ENCODE measurements around the gene NFKB1.
"Not testable (repeated sequence)": the region's sequence is repeated elsewhere in the genome, so short reads cannot be mapped to it uniquely, and the experiment has no call there.

Gene NFKB1

GRCh38 chr4:102569200-102569599, 68.0 kb downstream of the NFKB1 start:
- no peak for DNase-seq

GRCh38 chr4:102570211-102570610, 69.1 kb downstream of the NFKB1 start:
- DNase-seq = not testable (repeated sequence)

DNA sequence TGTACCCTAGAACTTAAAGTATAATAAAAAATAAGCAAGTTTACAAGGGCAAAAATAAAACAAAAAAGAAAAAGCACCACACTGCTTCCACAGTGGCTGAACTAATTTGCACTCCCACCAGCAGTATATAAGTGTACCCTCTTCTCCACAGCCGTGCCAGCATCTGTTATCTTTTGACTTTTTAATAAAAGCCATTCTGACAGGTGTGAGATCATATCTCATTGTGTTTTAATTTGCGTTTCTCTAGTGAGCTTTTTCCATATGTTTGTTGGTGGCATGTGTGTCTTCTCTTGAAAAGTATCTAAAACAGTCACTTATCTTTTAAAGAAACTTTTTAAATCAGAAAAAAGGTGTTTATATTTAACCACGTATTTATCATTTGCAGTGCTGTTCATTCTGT, 71.3 kb downstream of the NFKB1 start:
- no peak for DNase-seq

DNA sequence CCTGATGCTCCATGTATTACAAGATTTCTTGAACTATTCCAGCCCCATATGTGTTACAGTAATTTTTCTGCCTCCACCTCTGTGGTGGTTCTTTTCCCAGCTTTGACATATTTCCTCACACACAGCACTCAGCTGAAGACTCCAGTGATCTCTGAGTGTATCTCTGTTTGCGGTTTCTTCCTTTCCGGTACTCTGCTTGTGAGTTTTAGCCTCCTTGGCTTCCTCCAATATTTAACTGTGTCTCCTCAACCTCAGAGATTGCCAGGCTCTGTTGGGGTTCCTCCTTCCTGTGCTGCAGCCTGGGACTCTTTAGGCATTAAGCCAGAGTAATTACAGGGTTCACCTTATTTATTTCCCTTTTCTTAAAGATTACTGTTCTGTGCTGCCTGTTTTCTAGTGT, 73.2 kb downstream of the NFKB1 start:
- no peak for DNase-seq

DNA sequence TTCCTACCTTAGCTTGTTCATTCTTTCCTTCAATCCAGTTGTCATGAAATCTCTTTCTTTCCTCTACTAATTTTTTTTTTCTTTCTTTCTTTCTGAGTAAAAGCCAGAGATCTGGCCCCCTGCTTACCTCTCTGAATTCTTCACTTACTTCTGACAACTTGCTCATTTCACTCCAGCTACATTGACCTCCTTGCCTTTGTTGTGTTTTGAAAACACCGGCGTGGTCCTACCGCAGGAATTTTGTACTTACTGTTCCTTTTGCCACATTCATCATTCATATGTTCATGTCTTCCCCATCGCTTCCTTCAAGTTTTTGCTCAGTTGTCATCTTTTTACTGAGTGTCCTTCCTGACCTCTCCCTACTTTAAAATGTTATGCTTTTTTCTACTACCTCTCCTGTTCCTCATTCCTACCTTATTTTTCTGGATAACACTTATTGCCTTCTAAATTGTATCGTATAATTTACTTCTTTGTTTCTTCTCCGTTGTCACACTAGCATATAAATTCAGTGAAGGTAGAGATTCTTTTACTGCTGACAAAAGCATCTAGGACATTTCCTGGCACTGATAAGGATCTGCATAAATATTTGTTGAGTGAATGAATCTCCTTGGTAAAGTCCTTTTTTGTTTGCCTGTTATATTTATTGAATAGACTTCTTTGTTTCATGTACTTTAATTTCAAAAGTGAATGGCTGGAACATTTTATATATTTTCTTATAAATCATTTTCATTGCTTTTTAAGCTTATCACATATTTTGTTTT, 74.4 kb downstream of the NFKB1 start:
- no peak for DNase-seq

DNA sequence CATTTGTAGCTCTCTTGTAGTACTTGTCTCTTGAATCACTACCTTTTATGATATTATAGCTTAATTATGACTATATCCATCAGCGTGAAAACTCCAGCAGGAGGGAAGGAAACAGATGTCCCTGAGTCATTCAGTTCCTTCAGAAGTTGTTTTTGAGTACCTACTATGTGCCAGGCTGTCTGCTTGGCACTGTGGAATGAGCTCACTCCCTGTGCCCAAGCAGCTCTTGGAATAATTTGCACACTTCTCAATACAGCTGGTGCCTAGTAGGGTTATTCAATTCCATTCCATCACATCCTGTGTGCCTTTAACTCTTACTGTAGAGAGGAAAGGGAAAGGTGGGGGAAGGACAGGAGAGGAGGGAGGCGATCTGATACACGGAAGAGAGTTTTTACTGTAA, 77.1 kb downstream of the NFKB1 start:
- DNase-seq = no peak

DNA sequence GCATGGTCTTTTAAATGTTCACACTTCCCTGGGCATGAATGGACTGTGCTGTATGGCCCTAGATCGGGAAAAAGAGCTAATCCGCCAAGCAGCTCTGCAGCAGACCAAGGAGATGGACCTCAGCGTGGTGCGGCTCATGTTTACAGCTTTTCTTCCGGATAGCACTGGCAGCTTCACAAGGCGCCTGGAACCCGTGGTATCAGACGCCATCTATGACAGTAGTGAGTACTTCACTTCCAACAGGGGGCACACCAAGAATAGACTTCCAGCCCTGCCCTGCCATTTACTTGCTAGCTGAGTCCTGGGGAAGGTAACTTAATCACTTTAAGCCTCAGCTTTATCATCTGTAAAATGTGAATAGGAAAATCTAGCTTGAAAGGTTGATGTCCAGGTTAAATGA, 77.7 kb downstream of the NFKB1 start:
- DNase-seq = no peak

DNA sequence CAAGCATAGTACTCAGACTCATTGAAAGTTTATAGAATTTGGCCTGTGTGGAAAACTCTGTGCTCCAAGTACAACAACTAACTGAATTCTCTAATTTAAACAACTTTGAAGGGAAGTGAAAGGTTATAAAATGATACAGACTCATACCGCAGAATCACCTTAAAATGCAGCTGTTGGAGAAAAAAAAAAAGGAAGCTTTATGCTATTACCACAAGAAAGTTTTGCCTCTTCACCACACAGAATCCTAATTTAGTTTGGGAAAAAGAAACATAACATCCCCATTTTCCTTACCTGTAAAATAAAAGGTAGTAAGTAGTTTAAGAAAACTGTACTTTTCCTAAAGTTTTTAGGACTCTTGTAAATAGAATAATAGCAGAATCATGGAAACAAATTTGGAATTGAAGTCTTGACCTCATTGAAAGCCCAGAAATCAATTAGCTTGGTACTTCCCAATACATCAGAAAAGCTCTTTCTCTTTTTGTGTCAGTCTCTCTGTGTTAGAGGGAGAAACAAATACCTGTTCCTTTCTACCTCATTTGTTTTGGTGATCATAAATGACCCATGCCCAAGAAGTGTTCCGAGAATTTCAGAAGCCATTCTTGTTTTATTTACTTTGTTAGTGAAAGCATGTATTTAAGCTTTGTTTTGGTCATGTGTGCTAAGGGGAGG, 78.8 kb downstream of the NFKB1 start:
- no peak for DNase-seq

DNA sequence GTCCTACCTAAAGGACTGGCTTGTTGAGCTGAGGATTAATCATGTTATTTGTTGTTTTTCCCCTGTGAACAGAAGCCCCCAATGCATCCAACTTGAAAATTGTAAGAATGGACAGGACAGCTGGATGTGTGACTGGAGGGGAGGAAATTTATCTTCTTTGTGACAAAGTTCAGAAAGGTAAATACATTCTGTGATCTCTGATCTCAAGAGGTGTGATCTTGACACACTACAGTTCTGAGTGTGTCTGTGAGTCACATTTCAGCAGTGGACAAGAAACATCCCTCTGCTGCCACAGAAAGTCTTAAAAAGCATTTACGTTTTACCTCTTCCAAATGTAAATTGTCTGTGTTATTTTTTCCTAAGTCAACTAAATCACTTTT, 79.3 kb downstream of the NFKB1 start:
- DNase-seq = no peak

DNA sequence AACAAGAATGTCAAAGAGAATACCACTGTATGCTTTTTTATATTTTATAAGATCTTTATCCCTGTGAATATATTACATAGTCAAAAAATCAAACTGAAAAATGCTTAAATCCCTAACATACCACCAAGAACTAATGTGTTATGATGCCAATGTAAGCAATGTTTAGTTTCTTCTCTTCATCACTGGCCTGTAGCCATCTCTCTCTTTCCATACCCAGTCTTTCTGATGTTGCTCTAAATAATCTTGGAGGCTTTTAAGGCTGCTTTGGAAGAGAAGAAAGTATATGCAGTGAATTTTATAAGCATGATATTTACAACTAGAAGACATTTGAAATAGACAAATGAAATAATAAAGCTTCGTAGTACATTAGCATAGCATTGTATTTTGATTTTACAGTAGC, 82.9 kb downstream of the NFKB1 start:
- DNase-seq = no peak

GRCh38 chr4:102585329-102585728, 84.2 kb downstream of the NFKB1 start:
- DNase-seq = no peak

DNA sequence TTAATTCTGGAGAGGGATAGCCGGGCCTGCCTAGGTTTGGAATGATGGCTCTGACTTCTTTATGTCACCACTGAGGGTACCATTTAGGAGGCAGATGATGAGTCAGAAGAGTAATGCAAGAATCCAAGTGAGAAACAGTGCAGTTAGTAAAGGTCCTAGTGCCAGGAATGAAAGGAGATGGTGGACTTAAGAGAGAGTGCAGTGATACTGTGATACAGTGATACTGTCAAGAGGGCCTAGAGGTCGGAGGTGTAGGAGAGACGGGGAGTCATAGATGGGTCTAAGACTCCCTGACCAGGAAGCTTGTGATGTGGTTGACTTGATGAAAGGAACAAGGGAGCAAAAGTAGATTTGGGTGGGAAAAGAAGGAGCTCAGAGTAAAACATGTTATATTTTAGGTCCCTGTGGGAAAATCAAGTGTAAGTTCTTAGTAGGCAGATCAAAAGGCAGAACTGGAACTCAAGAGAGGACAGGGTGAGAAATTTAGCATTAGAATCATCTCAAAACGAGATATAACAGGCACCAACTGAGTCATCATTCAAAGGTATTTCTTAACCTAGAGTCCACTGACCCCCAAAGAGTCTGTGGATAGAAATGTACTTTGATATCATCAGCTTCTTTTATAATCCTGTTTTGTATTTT, 85.0 kb downstream of the NFKB1 start:
- no peak for DNase-seq

- no peak for DNase-seq
Observed at GRCh38 chr4:102586644-102587021, 85.5 kb downstream of the NFKB1 start.

DNA sequence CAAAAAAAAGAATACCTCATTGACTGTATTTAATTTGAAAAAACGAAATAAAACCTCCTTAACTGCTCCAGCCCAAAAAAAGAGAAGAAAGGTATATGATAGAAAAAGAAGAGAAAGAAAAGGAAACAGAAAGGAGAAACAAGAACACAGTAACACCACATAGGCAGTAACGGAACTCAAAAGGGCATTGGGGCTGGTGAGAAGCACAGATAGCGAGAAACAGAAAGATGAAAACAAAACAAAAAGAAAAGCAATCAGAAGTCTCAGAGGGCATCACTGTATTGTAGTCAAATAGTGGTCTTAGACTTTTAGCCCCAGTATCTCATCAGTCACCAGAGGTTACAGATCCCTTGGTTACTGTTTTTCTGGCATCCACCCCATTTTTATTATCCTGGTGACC, 88.6 kb downstream of the NFKB1 start:
- DNase-seq = no peak

DNA sequence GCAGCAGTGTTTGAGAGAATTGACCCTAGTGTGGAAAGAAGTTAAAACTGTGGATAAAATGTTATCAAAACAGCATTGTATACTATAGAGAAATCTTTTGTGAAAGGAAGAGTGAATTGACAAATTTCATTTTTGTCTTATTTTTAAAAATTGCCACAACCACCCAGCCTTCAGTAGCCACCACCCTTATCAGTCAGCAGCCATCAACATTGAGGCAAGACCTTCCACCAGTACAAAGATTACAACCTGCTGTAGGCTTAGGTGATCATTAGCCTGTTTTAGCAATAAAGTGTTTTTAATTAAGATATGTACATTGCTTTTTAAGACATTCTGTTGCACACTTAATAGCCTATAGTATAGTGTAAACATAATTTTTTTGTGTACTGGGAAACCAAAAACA, 91.1 kb downstream of the NFKB1 start:
- DNase-seq = no peak

GRCh38 chr4:102593147-102593546, 92.0 kb downstream of the NFKB1 start:
- no peak for DNase-seq

DNA sequence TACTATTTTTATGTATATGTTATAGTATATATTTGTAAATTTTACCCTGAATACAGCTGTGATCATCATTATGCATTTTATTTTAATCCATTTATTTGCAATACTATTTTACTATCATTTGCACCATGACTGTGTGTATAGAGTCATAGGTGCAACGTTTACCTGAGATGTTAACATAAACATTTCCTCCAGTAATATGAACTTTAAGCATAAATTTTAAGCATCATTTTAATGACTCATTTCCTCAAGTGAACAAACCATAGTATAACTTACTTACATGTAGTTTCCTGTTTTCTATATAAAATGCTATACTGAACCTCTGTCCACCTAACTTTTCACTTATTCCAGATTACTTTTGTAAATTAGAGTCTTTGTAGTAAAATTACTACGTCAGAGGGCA, 92.8 kb downstream of the NFKB1 start:
- DNase-seq = no peak

- no peak for DNase-seq
Observed at GRCh38 chr4:102596532-102596931, 95.4 kb downstream of the NFKB1 start.

DNA sequence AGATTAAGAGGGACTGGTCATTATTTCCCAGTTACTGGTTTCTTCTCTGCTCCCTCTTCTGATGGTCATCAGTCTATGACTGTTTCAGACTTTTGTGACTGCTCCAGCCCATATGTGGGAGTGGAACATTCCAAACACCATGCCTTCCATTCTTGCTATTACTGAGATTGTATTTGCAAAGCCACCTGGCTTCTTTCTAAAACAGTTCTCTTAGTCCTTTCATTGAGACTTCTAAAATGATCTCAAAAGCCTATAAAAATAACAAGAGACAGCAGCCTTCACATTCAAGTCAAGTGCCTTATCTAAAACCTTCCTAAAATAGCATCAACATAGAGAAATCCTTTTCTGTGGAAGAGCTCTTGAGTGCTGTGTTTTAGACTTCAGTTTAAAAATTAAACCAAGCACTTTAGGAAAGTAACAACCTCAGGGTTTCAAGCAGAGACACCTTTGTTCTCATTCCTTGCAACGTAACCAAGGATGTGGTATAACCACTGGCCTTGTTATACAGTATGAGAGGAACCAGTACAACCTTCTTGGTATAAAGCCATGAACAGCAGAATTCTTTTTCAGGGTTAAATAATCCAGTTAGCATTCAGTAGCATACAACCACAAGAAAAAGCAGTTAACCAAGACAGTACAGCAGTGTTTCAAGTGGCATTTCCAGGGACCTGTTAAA, 97.1 kb downstream of the NFKB1 start:
- no peak for DNase-seq

- no peak for DNase-seq
Observed at GRCh38 chr4:102598762-102599374, 97.7 kb downstream of the NFKB1 start.

DNA sequence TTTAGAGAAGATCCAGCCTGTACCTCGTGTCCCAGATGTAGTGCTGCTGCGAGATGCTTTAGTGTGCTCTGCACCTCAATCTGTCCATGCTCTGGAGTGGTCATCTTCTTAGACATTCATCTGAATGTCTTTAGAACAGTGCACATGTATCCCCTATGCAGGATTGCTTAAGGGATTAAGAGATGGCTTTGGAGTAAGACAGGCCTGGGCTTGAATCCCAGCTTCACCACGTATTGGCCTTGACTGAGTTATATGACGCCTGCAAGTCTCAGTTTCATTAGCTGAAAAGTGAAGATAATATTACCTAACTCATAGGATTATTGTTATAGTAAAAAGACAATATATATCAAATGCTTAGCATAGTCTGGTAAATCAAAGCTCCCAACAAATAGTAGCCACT, 98.3 kb downstream of the NFKB1 start:
- DNase-seq = no peak

DNA sequence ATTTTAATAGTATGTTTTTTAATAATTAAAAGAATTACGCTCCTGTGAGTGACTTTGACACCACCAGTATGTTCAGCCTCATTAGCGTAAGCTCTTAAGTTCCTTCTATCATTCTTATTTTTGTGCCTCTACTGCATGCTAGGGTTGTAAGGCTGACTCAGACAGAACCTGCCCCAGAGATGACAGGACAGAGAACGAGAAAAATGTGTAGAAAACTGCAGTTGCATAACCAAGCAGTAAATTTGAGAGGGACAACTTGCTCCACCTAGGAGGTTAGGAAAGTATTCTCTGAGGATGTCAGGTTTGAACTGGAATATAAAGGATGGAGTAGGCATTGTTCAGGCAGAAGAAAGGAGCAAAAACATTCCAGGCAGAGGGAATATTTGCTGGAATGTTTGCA, 98.7 kb downstream of the NFKB1 start:
- DNase-seq = no peak

DNA sequence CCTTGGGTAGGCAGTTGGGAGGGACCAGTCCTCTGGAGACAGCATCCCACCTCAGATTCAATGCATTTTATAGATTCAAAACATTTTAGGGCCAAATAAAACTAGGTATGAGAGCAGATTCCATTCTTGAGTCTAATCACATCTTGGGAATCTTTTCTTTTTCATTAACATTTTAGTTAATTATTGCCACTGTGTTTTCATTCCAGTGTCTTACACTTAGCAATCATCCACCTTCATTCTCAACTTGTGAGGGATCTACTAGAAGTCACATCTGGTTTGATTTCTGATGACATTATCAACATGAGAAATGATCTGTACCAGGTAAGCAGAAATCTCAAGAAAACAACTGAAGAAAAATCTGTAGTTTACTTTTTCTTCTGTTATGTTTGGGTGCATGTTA, 99.5 kb downstream of the NFKB1 start:
- DNase-seq = no peak
